HCT116 (cell line): Measurements from ENCODE around the gene KIF18B.

Experiments
- EZH2 ChIP-seq: fragments of 200-600 bp; sonication (generic); IDR thresholded peaks from 2 replicates; pipeline ENCODE4 v1.6.1; 2017; ENCODE audit warnings: antibody characterized with exemption, mixed run types
- EZH2phosphoT487 ChIP-seq: fragments of 200-600 bp; IDR thresholded peaks from 2 replicates; pipeline ENCODE4 v1.6.1; 2018; ENCODE audit warnings: antibody characterized with exemption, borderline replicate concordance
- POLR2A ChIP-seq: IDR thresholded peaks from 2 replicates; pipeline ENCODE4 v1.7.0; 2011; ENCODE audit warnings: borderline replicate concordance; ENCODE audit not compliant: insufficient read depth, insufficient read length; ENCODE audit errors: extremely low read depth
- POLR2AphosphoS5 ChIP-seq: IDR thresholded peaks from 2 replicates; pipeline ENCODE4 v1.6.1; 2011; ENCODE audit warnings: mild to moderate bottlenecking, low read depth, low read length, moderate library complexity
- TF ChIP-seq, protein P1 (sequence below), 3 experiments: fragments of 200-600 bp in 1 of 3; sonication (generic) in 1 of 3; IDR thresholded peaks in 2 of 3; conservative IDR thresholded peaks in 1 of 3; 2 replicates each; pipeline ENCODE4 v1.5.1; 2012 to 2017; ENCODE audit warnings: low read depth in 2 of 3, low read length in 2 of 3, antibody characterized with exemption in 1 of 3, borderline replicate concordance in 1 of 3, control low read depth in 1 of 3, mild to moderate bottlenecking in 1 of 3, mixed read lengths in 1 of 3, mixed run types in 1 of 3, moderate library complexity in 1 of 3; ENCODE audit not compliant: insufficient read depth in 1 of 3

- TF ChIP-seq, protein P1, sequence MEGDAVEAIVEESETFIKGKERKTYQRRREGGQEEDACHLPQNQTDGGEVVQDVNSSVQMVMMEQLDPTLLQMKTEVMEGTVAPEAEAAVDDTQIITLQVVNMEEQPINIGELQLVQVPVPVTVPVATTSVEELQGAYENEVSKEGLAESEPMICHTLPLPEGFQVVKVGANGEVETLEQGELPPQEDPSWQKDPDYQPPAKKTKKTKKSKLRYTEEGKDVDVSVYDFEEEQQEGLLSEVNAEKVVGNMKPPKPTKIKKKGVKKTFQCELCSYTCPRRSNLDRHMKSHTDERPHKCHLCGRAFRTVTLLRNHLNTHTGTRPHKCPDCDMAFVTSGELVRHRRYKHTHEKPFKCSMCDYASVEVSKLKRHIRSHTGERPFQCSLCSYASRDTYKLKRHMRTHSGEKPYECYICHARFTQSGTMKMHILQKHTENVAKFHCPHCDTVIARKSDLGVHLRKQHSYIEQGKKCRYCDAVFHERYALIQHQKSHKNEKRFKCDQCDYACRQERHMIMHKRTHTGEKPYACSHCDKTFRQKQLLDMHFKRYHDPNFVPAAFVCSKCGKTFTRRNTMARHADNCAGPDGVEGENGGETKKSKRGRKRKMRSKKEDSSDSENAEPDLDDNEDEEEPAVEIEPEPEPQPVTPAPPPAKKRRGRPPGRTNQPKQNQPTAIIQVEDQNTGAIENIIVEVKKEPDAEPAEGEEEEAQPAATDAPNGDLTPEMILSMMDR (IDR thresholded peaks at IDR 0.05 in 2 of 3, conservative IDR thresholded peaks at IDR 0.05 in 1 of 3; ENCODE audit: borderline replicate concordance in 1 of 3, insufficient read depth in 1 of 3, low read depth in 2 of 3, low read length in 2 of 3), result no peak
- TF ChIP-seq EZH2 (no peak), EZH2phosphoT487 (no peak), POLR2A (no peak), POLR2AphosphoS5 (no peak)
These were observed 782 bp upstream of the KIF18B start for GRCh38 chr17:44948315-44948795.
